ENCODE measurements around the gene ORC4.
"Not testable (repeated sequence)": the region's sequence is repeated elsewhere in the genome, so short reads cannot be mapped to it uniquely, and the experiment has no call there.

The ORC4 gene

DNA sequence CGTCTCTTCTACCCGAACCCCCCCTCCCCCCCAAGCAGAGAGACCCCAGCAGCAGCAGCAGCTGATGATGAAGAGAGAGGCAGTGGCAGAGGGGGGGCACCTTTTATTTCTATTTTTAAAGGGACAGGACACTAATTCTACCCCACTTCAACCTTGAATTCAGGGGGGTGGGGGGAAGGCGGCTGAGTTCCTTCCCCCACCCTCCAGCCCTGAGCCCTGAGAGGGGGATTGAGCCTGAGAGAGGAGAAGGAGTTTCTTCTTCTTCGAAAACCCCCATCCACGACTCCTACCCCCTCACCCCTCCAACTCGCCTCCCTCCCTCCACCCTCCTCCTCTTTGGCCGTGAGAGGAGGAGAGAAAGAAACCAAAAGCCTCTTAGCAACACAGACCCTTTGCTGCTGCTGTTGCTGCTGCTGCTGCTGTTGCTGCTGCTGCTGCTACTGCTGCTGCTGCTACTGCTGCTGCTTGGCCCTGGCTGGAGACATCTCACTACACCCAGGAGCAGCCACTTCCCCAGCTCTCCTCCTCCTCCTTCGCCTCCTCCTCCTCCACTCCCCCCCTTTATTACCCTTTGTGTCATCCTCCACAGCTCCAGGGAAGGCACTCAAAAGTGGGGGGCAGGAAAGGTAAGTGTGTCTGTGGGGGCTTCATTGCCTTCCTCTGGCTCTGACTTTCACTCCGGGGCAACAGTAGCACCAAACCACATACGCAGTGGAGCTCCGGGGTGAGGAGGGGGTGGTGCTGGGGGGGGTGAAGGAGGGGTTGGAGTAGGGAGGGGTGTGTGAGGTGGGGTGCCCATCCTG, 723 bp upstream of the ORC4 start, which contains the start of gene MBD5:
TSS of gene MBD5 (plus strand) at position 33 of the 803 bp plus-strand sequence.
- Histone ChIP-seq H3K9me3 (no peaks in the 10 kb centered on the region), H3K9ac (peak within 1 kb of the TSS; percentile 87), H3K27ac (peak within 1 kb of the TSS; percentile 90), H3K4me3 (peak within 1 kb of the TSS; percentile 82), H4K20me1 (peaks cover 56% of the 10 kb centered on the region), H3K4me2 (peak within 1 kb of the TSS; percentile 94), H3K4me1 (peaks cover 41% of the 10 kb centered on the region), H3K27me3 (no peaks in the 10 kb centered on the region), H3K36me3 (peaks cover 1% of the 10 kb centered on the region; the same call in 1 of the 2 replicates)
- no peak for TF ChIP-seq Cebpa-rat (IDR thresholded peaks at IDR 0.05)

DNA sequence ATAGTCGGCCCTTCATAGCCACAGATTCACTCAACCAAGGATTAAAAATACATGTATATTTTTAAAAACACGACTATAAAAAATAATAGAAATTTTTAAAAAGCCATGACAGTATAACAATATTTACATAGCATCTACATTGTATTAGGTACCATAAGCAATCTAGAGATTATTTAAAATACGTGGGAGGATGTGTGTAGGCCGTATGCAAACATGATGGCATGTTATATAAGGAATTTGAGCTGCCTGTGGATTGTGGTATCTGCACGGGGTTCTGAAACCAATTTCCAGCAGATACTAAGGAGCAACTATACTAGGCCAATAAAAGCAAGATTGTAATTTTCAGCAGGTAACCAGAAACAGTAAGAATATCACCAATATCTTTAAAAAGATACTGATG, 5.9 kb downstream of the ORC4 start:
- Histone ChIP-seq H3K4me2 (no peak overlapping the region), H3K9me3 (peaks cover 6% of the 10 kb centered on the region), H3K9ac (no peak overlapping the region), H3K36me3 (peaks cover 10% of the 10 kb centered on the region; the same call in 1 of the 2 replicates), H4K20me1 (peaks cover 80% of the 10 kb centered on the region), H3K4me1 (peaks cover 16% of the 10 kb centered on the region), H3K27me3 (no peaks in the 10 kb centered on the region), H3K4me3 (no peak overlapping the region), H3K27ac (no peak overlapping the region)
- TF ChIP-seq Cebpa-rat (IDR thresholded peaks at IDR 0.05): no peak

DNA sequence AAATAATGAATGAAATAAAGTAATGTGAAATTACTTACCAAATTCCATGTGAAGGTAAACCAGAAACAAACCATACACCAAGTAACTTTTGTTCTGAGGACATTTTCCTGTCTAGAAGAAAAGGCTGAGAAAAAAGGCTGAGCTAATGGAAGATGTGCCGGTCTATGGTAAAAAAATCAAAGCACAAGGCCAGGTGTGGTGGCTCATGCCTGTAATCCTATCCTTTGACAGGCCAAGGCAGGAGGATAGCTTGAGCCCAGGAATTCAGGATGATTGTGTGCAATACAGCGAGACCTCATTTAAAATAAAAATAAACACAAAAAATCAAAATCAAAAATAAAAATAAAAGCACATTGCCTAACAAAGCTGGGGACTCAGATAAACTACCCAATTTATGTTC, 6.7 kb downstream of the ORC4 start:
- no peak overlapping the region for H3K9ac ChIP-seq
- H3K27me3 ChIP-seq: no peaks in the 10 kb centered on the region
- TF ChIP-seq Cebpa-rat (IDR thresholded peaks at IDR 0.05): no peak
- H3K4me2 ChIP-seq: no peak overlapping the region
- no peak overlapping the region for H3K4me3 ChIP-seq
- peaks cover 80% of the 10 kb centered on the region for H4K20me1 ChIP-seq
- no peak overlapping the region for H3K27ac ChIP-seq
- H3K4me1 ChIP-seq: peaks cover 9% of the 10 kb centered on the region
- peaks cover 12% of the 10 kb centered on the region for H3K9me3 ChIP-seq
- peaks cover 10% of the 10 kb centered on the region; the same call in 1 of the 2 replicates for H3K36me3 ChIP-seq

DNA sequence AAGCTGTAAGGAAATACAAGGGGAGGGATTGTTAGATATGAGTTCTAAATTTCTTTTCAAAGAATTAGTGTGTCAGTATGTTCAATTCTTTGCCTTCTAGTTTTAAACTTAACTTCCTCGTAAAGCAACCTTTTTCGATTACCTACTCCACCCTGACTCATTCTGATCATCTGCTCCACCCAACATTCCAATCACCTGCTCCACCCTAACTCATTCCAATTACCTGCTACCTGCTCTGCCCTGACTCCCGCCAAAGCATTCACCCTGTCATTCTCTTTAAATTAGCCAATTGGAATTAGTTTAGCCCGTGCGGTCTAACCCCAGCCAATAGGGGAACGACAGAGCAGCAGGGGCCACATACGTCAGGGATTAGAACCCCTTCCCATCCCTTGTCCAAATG, 12.1 kb downstream of the ORC4 start:
- Histone ChIP-seq H3K36me3 (peaks cover 24% of the 10 kb centered on the region), H3K9me3 (peaks cover 63% of the 10 kb centered on the region), H4K20me1 (peaks cover 59% of the 10 kb centered on the region; the same call in 1 of the 2 replicates)
- not testable (repeated sequence) for H3K4me2 ChIP-seq, H3K4me3 ChIP-seq, H3K27me3 ChIP-seq, H3K9ac ChIP-seq, H3K27ac ChIP-seq, H3K4me1 ChIP-seq

DNA sequence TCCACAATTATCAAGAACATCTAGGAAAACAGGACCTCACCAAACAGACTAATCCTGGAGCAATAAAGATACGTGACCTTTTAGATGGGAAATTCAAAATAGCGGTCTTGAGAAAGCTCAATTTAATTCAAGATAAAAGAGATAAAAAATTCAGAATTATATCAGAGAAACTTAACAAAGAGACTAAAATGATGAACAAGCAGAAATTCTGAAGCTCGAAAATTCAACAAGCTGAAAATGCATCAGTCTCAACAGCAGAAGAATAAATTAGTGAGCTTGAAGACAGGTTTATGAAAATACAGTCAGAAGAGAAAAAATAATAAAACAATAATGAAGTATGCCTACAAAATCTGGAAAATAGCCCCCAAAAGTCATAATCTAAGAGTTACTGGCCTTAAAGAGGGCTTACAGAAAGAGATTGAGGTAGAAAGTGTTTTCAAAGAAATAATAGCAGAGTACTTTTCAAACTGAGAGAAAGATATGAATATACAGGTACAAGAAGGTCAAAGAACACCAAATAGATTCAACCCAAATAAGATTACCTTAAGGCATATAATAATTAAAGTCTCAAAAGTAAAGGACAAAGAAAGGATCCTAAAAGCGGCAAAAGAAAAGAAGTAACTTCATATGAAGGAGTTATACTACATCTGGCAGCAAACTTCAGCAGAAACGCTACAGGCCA, 13.2 kb downstream of the ORC4 start:
- Histone ChIP-seq H3K9me3 (peaks cover 74% of the 10 kb centered on the region), H4K20me1 (peaks cover 52% of the 10 kb centered on the region; the same call in 1 of the 2 replicates), H3K36me3 (peaks cover 24% of the 10 kb centered on the region), H3K27me3 (no peaks in the 10 kb centered on the region), H3K4me2 (no peak overlapping the region), H3K4me1 (no peaks in the 10 kb centered on the region), H3K27ac (no peak overlapping the region), H3K9ac (no peak overlapping the region), H3K4me3 (no peak overlapping the region)
- TF ChIP-seq Cebpa-rat (IDR thresholded peaks at IDR 0.05): no peak

DNA sequence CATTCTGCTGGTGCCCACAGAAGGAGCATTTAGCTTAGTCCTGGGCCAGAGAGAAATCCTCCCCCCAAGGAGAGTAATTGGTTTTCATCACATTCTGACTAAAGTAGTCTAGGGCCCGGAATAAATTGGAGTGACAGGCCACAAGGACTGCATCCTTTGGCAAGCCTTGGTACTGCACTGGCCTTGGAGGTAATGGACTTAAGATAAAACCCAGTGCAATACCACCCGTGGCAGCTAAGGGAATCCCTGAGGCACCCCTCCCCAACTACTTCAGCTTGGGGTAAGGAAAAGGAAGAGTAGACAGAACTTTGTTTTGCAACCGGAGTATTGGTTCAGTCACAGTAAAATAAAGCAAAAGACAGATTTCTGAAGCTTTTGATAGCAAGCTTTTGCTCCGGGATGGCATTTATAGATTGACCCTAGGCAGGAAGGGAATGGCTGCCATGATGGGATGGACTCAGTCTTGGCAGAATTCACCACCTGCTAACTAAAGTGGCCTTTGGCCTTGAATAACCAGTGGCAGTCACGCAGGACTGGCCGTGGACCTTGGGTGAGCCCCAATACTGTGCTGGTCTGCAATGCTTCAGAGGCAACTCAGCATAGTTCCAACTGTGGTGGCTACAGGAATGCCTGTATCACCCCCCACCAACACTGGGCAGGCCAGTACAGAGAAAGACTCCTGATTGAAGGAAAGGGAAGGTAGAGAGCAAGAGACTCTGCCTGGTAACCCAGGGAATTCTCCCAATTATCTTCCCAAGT, 14.1 kb downstream of the ORC4 start:
- Histone ChIP-seq H3K27me3 (no peaks in the 10 kb centered on the region), H3K9me3 (peaks cover 83% of the 10 kb centered on the region), H3K4me2 (no peak overlapping the region), H4K20me1 (peaks cover 54% of the 10 kb centered on the region; the same call in 1 of the 2 replicates), H3K4me1 (no peaks in the 10 kb centered on the region), H3K4me3 (no peak overlapping the region), H3K27ac (no peak overlapping the region), H3K36me3 (peaks cover 24% of the 10 kb centered on the region), H3K9ac (no peak overlapping the region)
- no peak for TF ChIP-seq Cebpa-rat (IDR thresholded peaks at IDR 0.05)

DNA sequence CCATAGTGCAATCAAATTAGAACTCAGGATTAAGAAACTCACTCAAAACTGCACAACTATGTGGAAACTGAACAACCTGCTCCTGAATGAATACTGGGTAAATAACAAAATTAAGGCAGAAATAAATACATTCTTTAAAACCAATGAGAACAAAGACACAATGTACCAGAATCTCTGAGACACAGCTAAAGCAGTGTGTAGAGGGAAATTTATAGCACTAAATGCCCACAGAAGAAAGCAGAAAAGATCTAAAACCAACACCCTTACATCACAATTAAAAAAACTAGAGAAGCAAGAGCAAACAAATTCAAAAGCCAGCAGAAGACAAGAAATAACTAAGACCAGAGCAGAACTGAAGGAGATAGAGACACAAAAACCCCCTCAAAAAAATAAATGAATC, 18.1 kb downstream of the ORC4 start:
- not testable (repeated sequence) for H3K9ac ChIP-seq, H3K4me3 ChIP-seq, H3K4me1 ChIP-seq, H3K27me3 ChIP-seq, H3K27ac ChIP-seq, H3K4me2 ChIP-seq
- Histone ChIP-seq H4K20me1 (peaks cover 53% of the 10 kb centered on the region), H3K36me3 (peaks cover 28% of the 10 kb centered on the region), H3K9me3 (peaks cover 66% of the 10 kb centered on the region)

DNA sequence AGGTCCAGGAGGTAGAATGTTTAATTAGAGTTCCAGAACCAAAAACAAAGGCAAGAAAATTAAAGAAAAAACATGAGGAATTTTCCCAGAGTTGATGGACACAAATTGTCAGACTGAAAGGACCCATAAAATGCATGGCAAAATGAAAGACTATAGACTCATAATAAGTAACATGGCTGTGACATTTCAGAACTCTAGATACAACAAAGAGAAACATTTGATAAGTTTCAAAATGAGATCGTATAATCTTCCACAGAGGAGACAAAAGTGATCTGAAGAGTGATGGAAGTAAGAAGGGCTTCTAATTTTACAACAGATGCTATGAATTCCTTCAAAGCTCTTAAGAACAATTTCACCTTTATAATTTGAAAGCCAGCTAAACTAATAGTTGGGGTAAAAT, 20.4 kb downstream of the ORC4 start:
- no peak overlapping the region for H3K4me3 ChIP-seq
- peaks cover 37% of the 10 kb centered on the region for H4K20me1 ChIP-seq
- peaks cover 27% of the 10 kb centered on the region for H3K36me3 ChIP-seq
- peaks cover 62% of the 10 kb centered on the region for H3K9me3 ChIP-seq
- H3K27ac ChIP-seq: no peak overlapping the region
- TF ChIP-seq Cebpa-rat (IDR thresholded peaks at IDR 0.05): no peak
- no peaks in the 10 kb centered on the region for H3K27me3 ChIP-seq
- H3K4me2 ChIP-seq: no peak overlapping the region
- no peaks in the 10 kb centered on the region for H3K4me1 ChIP-seq
- H3K9ac ChIP-seq: no peak overlapping the region

DNA sequence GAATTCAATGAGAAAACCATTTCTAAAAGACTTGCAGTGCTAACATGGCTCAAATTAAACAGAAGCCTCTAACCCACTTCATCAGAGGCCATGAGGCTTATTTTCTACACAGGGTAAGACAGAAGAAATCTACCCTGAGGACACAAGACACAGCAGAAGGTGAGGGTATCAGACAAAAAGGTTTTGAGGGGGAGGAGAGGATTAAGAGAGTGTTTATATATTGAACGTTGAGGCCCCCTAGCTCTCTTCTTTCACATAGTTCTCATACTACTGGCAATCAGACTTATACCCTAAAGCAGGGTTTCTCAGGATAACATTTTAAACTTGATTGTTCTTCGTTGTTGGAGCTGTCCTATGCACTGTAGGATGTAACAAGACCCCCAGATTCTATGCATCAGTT, 21.4 kb downstream of the ORC4 start:
- no peaks in the 10 kb centered on the region for H3K27me3 ChIP-seq
- no peak overlapping the region for H3K4me3 ChIP-seq
- H3K36me3 ChIP-seq: peaks cover 28% of the 10 kb centered on the region
- no peaks in the 10 kb centered on the region for H3K4me1 ChIP-seq
- H3K4me2 ChIP-seq: no peak overlapping the region
- peaks cover 37% of the 10 kb centered on the region for H4K20me1 ChIP-seq
- no peak for TF ChIP-seq Cebpa-rat (IDR thresholded peaks at IDR 0.05)
- H3K27ac ChIP-seq: no peak overlapping the region
- peaks cover 61% of the 10 kb centered on the region for H3K9me3 ChIP-seq
- H3K9ac ChIP-seq: no peak overlapping the region

Measured in BLaER1 (cell line).